Ovary (tissue), 3 donors: Measurements from ENCODE around the gene MMAB.

Source experiments
- EP300 ChIP-seq: sonication (generic); formaldehyde crosslinking; IDR thresholded peaks from one replicate; pipeline ENCODE4 v1.6.1; 2017; ENCODE audit warnings: antibody characterized with exemption
- POLR2A ChIP-seq: fragments of 450-650 bp; IDR thresholded peaks from one replicate; pipeline ENCODE4 v1.6.1; 2017; ENCODE audit warnings: antibody characterized with exemption, mild to moderate bottlenecking, moderate library complexity
- TF ChIP-seq, protein P1 (sequence below), 3 donors: fragments of 450-650 bp in 2 of 3; fragments of 200-600 bp in 1 of 3; IDR thresholded peaks; one replicate each; pipeline versions ENCODE4 v1.5.1 to v1.8.0; 2016 to 2022; ENCODE audit warnings: antibody characterized with exemption in 3 of 3, mild to moderate bottlenecking in 1 of 3
- donor health status: DM: no; HTN: no; CAD: no.

DNA sequence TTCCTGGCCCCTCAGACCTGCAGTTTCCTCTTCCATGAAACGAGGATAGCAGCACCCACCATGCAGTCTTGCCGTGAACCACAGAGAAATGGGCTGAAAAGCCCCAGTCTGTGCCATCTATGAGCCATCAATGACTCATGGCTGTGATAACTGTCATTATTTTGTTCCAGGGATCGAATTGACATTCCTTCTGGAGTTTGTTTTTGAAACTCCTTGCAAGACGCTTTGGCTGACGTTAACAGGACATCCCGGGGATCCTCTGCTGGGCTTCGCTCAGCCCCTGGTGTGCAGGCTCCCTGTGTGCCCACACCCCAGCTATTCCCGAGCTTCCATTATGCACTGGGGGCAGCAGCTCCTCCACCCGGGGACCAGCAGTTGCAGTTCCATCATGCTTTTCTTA is 33.8 kb downstream of the MMAB start:
- TF ChIP-seq, protein P1, sequence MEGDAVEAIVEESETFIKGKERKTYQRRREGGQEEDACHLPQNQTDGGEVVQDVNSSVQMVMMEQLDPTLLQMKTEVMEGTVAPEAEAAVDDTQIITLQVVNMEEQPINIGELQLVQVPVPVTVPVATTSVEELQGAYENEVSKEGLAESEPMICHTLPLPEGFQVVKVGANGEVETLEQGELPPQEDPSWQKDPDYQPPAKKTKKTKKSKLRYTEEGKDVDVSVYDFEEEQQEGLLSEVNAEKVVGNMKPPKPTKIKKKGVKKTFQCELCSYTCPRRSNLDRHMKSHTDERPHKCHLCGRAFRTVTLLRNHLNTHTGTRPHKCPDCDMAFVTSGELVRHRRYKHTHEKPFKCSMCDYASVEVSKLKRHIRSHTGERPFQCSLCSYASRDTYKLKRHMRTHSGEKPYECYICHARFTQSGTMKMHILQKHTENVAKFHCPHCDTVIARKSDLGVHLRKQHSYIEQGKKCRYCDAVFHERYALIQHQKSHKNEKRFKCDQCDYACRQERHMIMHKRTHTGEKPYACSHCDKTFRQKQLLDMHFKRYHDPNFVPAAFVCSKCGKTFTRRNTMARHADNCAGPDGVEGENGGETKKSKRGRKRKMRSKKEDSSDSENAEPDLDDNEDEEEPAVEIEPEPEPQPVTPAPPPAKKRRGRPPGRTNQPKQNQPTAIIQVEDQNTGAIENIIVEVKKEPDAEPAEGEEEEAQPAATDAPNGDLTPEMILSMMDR (IDR thresholded peaks at IDR 0.05): no peak
- TF ChIP-seq POLR2A (no peak), EP300 (no peak)
